Spinal cord (tissue), 4 donors: ENCODE results near the gene DCANP1. TPM values are rescaled to one million over a fixed set of nuclear protein-coding genes. Genes with fewer than 3 reads are reported as not detected.

Source experiments
- polyA plus RNA-seq, 2 donors: library from polyadenylated mRNA; unstranded; fragments of 120-200 nt; gene quantifications; one replicate each; pipeline ENCODE4 v1.2.1, GENCODE V29; 2013; ENCODE audit not compliant: insufficient read length in 2 of 2
- small RNA-seq: library from RNA; depleted of rRNA; stranded (forward); fragments of <200 nt; gene quantifications from one replicate; pipeline ENCODE3, GENCODE V24; 2014; ENCODE audit warnings: low replicate concordance
- total RNA-seq, 2 donors: library from RNA; depleted of rRNA in 1 of 2; stranded (reverse); fragments of 120-200 nt in 1 of 2; fragments of >200 nt in 1 of 2; gene quantifications; one replicate each; pipeline versions ENCODE4 v1.2.3 to v1.2.4, GENCODE V29; 2013 to 2014

Gene DCANP1
- total and polyA plus RNA-seq, 4 donors = 0.10 to 0.11 TPM; not detected in 2

Small RNA genes lying within 50 kb of the gene (small RNA-seq; reads per million reads assigned to genes)
- gene DCANP1 = not detected

Other genes with a start within 250 kb of the DCANP1 start
- 100 to 1,000 TPM; 135 to 167 TPM for gene MACROH2A1, start 48.1 kb downstream of the DCANP1 start, total RNA-seq
- gene MACROH2A1, start 48.1 kb downstream of the DCANP1 start, polyA plus RNA-seq = 100 to 1,000 TPM; 190 to 191 TPM
- under 1 TPM; 0.06 to 0.10 TPM for gene TIFAB, start 5.0 kb upstream of the DCANP1 start, total RNA-seq
- not detected for gene TIFAB, start 5.0 kb upstream of the DCANP1 start, polyA plus RNA-seq
- under 1 TPM in 1 of 2 donors, not detected in 1; 0.39 TPM for gene NEUROG1, start 88.6 kb upstream of the DCANP1 start, total RNA-seq
- gene NEUROG1, start 88.6 kb upstream of the DCANP1 start, polyA plus RNA-seq = not detected
- 10 to 100 TPM; 13.0 to 17.0 TPM for gene CXCL14, start 131.6 kb upstream of the DCANP1 start, total RNA-seq
- gene CXCL14, start 131.6 kb upstream of the DCANP1 start, polyA plus RNA-seq = 10 to 100 TPM; 20.4 to 22.2 TPM